PC-9 (cell line): ENCODE data around the gene ACTRT2. TPM values are rescaled to one million over a fixed set of nuclear protein-coding genes. Genes with fewer than 3 reads are reported as not detected.

Source experiments
- BruUV-seq: library from RNA; stranded (reverse); fragments of 400-500 nt; replicated peaks from 2 replicates; lab custom pipeline; 2021; lab: Mats Ljungman, UMichigan
- CTCF ChIA-PET: fragments of 300-600 bp; sonication (Branson Sonifier 250); formaldehyde crosslinking; loops from one replicate; lab custom pipeline; 2022; ENCODE audit warnings: antibody characterized with exemption; lab: Charles Lee
- POLR2A ChIA-PET: fragments of 300-600 bp; sonication (Branson Sonifier 250); formaldehyde crosslinking; loops from one replicate; lab custom pipeline; 2022; ENCODE audit warnings: antibody characterized with exemption; ENCODE audit not compliant: unreplicated experiment; lab: Charles Lee
- DNase-seq, 2 experiments: peaks; one replicate each; pipeline versions ENCODE4 v3.0.0 to v3.0.0-alpha.2; 2015 to 2022; ENCODE audit warnings: mixed read lengths in 1 of 2
- H2AFZ ChIP-seq: fragments of 200-600 bp; sonication (generic); 2 replicates; pipeline ENCODE4 v1.8.1; 2017; ENCODE audit warnings: antibody characterized with exemption
- H3F3A ChIP-seq: fragments of 200-600 bp; sonication (generic); 2 replicates; pipeline ENCODE4 v1.8.1; 2017; ENCODE audit warnings: antibody characterized with exemption, mild to moderate bottlenecking, low read depth; ENCODE audit not compliant: insufficient read depth
- H3K27ac ChIP-seq: fragments of 200-600 bp; sonication (generic); 2 replicates; pipeline ENCODE4 v1.6.1; 2016; ENCODE audit warnings: mixed run types
- H3K27me3 ChIP-seq: fragments of 200-600 bp; sonication (generic); 2 replicates; pipeline ENCODE4 v1.6.1; 2016; ENCODE audit warnings: low read depth, mixed run types; ENCODE audit not compliant: insufficient read depth
- H3K36me3 ChIP-seq: fragments of 200-600 bp; sonication (generic); 2 replicates; pipeline ENCODE4 v1.6.1; 2016; ENCODE audit warnings: low read depth, mixed run types
- H3K4me1 ChIP-seq: fragments of 200-600 bp; sonication (generic); replicated peaks from 2 replicates; pipeline ENCODE4 v1.6.1; 2016; ENCODE audit warnings: mixed run types; ENCODE audit not compliant: insufficient read depth
- H3K4me2 ChIP-seq: fragments of 200-600 bp; sonication (generic); 2 replicates; pipeline ENCODE4 v1.6.1; 2017; ENCODE audit warnings: mixed run types
- H3K4me3 ChIP-seq: fragments of 200-600 bp; sonication (generic); 2 replicates; pipeline ENCODE4 v1.6.1; 2016; ENCODE audit warnings: mixed run types
- H3K79me2 ChIP-seq: fragments of 200-600 bp; sonication (generic); 2 replicates; pipeline ENCODE4 v1.6.1; 2017; ENCODE audit warnings: low read depth, mixed run types
- H3K9me2 ChIP-seq: fragments of 200-600 bp; sonication (generic); 2 replicates; pipeline ENCODE4 v1.8.1; 2017; ENCODE audit warnings: mild to moderate bottlenecking; ENCODE audit not compliant: insufficient read depth
- H3K9me3 ChIP-seq: fragments of 200-600 bp; sonication (generic); 2 replicates; pipeline ENCODE4 v1.8.1; 2016; ENCODE audit warnings: low read depth; ENCODE audit not compliant: insufficient read depth
- H4K20me1 ChIP-seq: fragments of 200-600 bp; sonication (generic); 2 replicates; pipeline ENCODE4 v1.8.1; 2017; ENCODE audit not compliant: insufficient read depth
- CTCF ChIP-seq: fragments of 200-600 bp; sonication (generic); conservative IDR thresholded peaks from 2 replicates; pipeline ENCODE4 v1.6.1; 2017; ENCODE audit warnings: mixed run types, antibody characterized with exemption, mild to moderate bottlenecking, moderate library complexity
- EZH2 ChIP-seq: fragments of 200-600 bp; sonication (generic); IDR thresholded peaks from 2 replicates; pipeline ENCODE4 v1.8.0; 2017; ENCODE audit warnings: antibody characterized with exemption, low read depth
- intact Hi-C: fragments of 100-400 bp; cut with micrococcal nuclease; formaldehyde crosslinking; loops from one replicate; pipeline ENCODE4 v1.10.0; 2022; ENCODE audit not compliant: unreplicated experiment
- total RNA-seq: library from RNA; stranded (reverse); gene quantifications from 2 replicates; pipeline ENCODE4 v1.2.3, GENCODE V29; 2021

The ACTRT2 gene
- total RNA-seq, 1 experiment from 2014 or later = not detected

DNA sequence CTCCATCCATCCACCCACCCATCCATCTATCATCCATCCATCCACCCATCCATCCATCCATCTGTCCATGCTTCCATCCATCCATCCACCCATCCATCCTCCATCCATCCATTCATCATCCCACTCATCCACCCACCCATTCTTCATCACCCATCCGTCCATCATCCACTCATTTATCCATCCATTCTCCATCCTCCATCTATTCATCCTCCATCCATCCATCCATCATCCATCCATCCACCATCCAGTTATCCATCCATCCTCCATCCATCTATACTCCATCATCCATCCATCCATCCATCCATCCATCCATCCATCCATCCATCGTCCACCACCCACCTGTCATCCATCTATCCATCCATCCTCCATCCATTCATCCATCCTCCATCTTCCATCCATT, 32.1 kb upstream of the ACTRT2 start:
- no peak for DNase-seq
- no peak overlapping the region for H3K4me3 ChIP-seq
- no TSS peak for BruUV-seq
- ChIA-PET POLR2A (no interaction called here), CTCF (no interaction called here)
- H2AFZ ChIP-seq = no peak overlapping the region
- H3K27ac ChIP-seq = no peak overlapping the region
- peaks cover 94% of the 10 kb centered on the region for H3K27me3 ChIP-seq
- no peaks in the 10 kb centered on the region; the same call in 1 of the 2 replicates for H4K20me1 ChIP-seq
- intact Hi-C loops = no loop called here
- no peaks in the 10 kb centered on the region for H3F3A ChIP-seq
- no peaks in the 10 kb centered on the region for H3K9me3 ChIP-seq
- H3K79me2 ChIP-seq = no peaks in the 10 kb centered on the region
- H3K4me2 ChIP-seq = no peak overlapping the region
- no peaks in the 10 kb centered on the region for H3K4me1 ChIP-seq
- no peak for TF ChIP-seq EZH2
- TF ChIP-seq CTCF = no peak
- no peaks in the 10 kb centered on the region for H3K9me2 ChIP-seq
- H3K36me3 ChIP-seq = no peaks in the 10 kb centered on the region

GRCh38 chr1:2989976-2990375, 31.3 kb upstream of the ACTRT2 start:
- Histone ChIP-seq H3K9me2 (no peaks in the 10 kb centered on the region), H3F3A (no peaks in the 10 kb centered on the region), H3K27me3 (peaks cover 93% of the 10 kb centered on the region), H3K79me2 (no peaks in the 10 kb centered on the region), H3K36me3 (no peaks in the 10 kb centered on the region), H3K4me3 (no peak overlapping the region), H2AFZ (no peak overlapping the region), H3K9me3 (no peaks in the 10 kb centered on the region), H3K4me2 (no peak overlapping the region), H4K20me1 (no peaks in the 10 kb centered on the region; the same call in 1 of the 2 replicates), H3K4me1 (no peaks in the 10 kb centered on the region), H3K27ac (no peak overlapping the region)
- intact Hi-C loops = no loop called here
- ChIA-PET CTCF (no interaction called here), POLR2A (no interaction called here)
- no TSS peak for BruUV-seq
- no peak for DNase-seq
- TF ChIP-seq CTCF (no peak), EZH2 (no peak)

- ChIA-PET POLR2A (no interaction called here), CTCF (no interaction called here)
- Histone ChIP-seq H4K20me1 (no peaks in the 10 kb centered on the region; the same call in 1 of the 2 replicates), H3K27me3 (peaks cover 90% of the 10 kb centered on the region), H3K36me3 (no peaks in the 10 kb centered on the region), H3K79me2 (no peaks in the 10 kb centered on the region), H3F3A (no peaks in the 10 kb centered on the region), H3K4me1 (no peaks in the 10 kb centered on the region), H2AFZ (no peak overlapping the region), H3K4me2 (no peak overlapping the region), H3K4me3 (no peak overlapping the region), H3K9me2 (no peaks in the 10 kb centered on the region), H3K27ac (no peak overlapping the region), H3K9me3 (no peaks in the 10 kb centered on the region)
- no TSS peak for BruUV-seq
- TF ChIP-seq CTCF = no peak
- TF ChIP-seq EZH2 = no peak
- DNase-seq = no peak
- intact Hi-C loops = no loop called here
These were observed 30.7 kb upstream of the ACTRT2 start for GRCh38 chr1:2990376-2991115.
